HEK293 (cell line): ENCODE data around the gene PLEKHA4.
A peak's percentile ranks its signal among the peaks of the same experiment; 100 is the strongest.

ENCODE experiments used
- CTCF ChIA-PET: fragments of 350-600 bp; formaldehyde crosslinking; extraction: SDS; loops from one replicate; lab custom pipeline; 2021; ENCODE audit warnings: antibody characterized with exemption; lab: Yijun Ruan, JAX
- POLR2A ChIA-PET: fragments of 300-600 bp; formaldehyde crosslinking; extraction: SDS; loops from one replicate; lab custom pipeline; 2020; ENCODE audit warnings: antibody characterized with exemption, inconsistent platforms; lab: Yijun Ruan, JAX
- H3K27ac ChIP-seq: fragments of 200-500 bp; sonication (Bioruptor generic); 2 replicates; pipeline ENCODE4 v1.5.1; 2014; ENCODE audit warnings: low read depth, low read length, control low read depth, inconsistent platforms; ENCODE audit errors: extremely low read depth
- H3K36me3 ChIP-seq, 2 experiments: fragments of 200-500 bp in 1 of 2; sonication (Bioruptor generic) in 1 of 2; 1 replicate in 1 of 2; 2 replicates in 1 of 2; pipeline ENCODE4 v1.5.1; 2014 to 2017; ENCODE audit warnings: inconsistent platforms in 2 of 2, low read length in 2 of 2; ENCODE audit not compliant: control insufficient read depth in 2 of 2, insufficient read depth in 1 of 2
- H3K4me1 ChIP-seq: fragments of 200-500 bp; sonication (Bioruptor generic); 2 replicates; pipeline ENCODE4 v1.5.1; 2014; ENCODE audit warnings: mild to moderate bottlenecking, low read length, inconsistent platforms; ENCODE audit not compliant: control insufficient read depth, insufficient read depth
- H3K4me3 ChIP-seq: 2 replicates; pipeline ENCODE4 v1.5.1; 2011; ENCODE audit warnings: low read depth, mild to moderate bottlenecking, control low read depth, low read length, moderate library complexity
- H3K9me3 ChIP-seq: fragments of 200-500 bp; sonication (Bioruptor generic); 2 replicates; pipeline ENCODE4 v1.5.1; 2014; ENCODE audit warnings: low read depth, low read length, inconsistent platforms; ENCODE audit not compliant: control insufficient read depth, insufficient read depth
- BCL11A ChIP-seq: fragments of 450-650 bp; formaldehyde crosslinking; IDR thresholded peaks from 2 replicates; pipeline ENCODE4 v1.5.1; 2016; ENCODE audit warnings: low read depth, missing biosample characterization, missing genetic modification characterization
- CTCF ChIP-seq: fragments of 450-650 bp; formaldehyde crosslinking; IDR thresholded peaks from 2 replicates; pipeline ENCODE4 v1.5.1; 2016; ENCODE audit warnings: missing biosample characterization, missing genetic modification characterization
- GLI2 ChIP-seq: fragments of 450-650 bp; formaldehyde crosslinking; IDR thresholded peaks from 2 replicates; pipeline ENCODE4; 2017; ENCODE audit warnings: missing biosample characterization, missing genetic modification characterization, low read depth, borderline replicate concordance
- KLF1 ChIP-seq: fragments of 450-650 bp; formaldehyde crosslinking; IDR thresholded peaks from 2 replicates; pipeline ENCODE4 v1.5.1; 2016; ENCODE audit warnings: missing biosample characterization, missing genetic modification characterization
- KLF17 ChIP-seq: fragments of 450-650 bp; formaldehyde crosslinking; IDR thresholded peaks from 2 replicates; pipeline ENCODE4 v1.5.1; 2016; ENCODE audit warnings: missing biosample characterization, missing genetic modification characterization
- KLF8 ChIP-seq: fragments of 450-650 bp; formaldehyde crosslinking; IDR thresholded peaks from 2 replicates; pipeline ENCODE4 v1.5.1; 2016; ENCODE audit warnings: missing biosample characterization, missing genetic modification characterization
- SALL2 ChIP-seq: fragments of 450-650 bp; formaldehyde crosslinking; IDR thresholded peaks from 2 replicates; pipeline ENCODE4 v1.5.0; 2017; ENCODE audit warnings: missing biosample characterization, mild to moderate bottlenecking, missing genetic modification characterization, borderline replicate concordance
- SETDB1 ChIP-seq: IDR thresholded peaks from one replicate; pipeline ENCODE4 v1.6.1; 2017; ENCODE audit warnings: mild to moderate bottlenecking, low read length, moderate library complexity, mixed read lengths; ENCODE audit not compliant: insufficient read length
- SP2 ChIP-seq: fragments of 450-650 bp; formaldehyde crosslinking; IDR thresholded peaks from 2 replicates; pipeline ENCODE4 v1.5.1; 2016; ENCODE audit warnings: missing biosample characterization, missing genetic modification characterization
- ZBTB11 ChIP-seq: fragments of 450-650 bp; formaldehyde crosslinking; conservative IDR thresholded peaks from 2 replicates; pipeline ENCODE4 v1.5.1; 2016; ENCODE audit warnings: low read depth, missing biosample characterization, missing genetic modification characterization
- ZBTB8A ChIP-seq: fragments of 450-650 bp; formaldehyde crosslinking; IDR thresholded peaks from 2 replicates; pipeline ENCODE4 v1.5.1; 2016; ENCODE audit warnings: missing biosample characterization, missing genetic modification characterization
- ZNF132 ChIP-seq: fragments of 450-650 bp; formaldehyde crosslinking; IDR thresholded peaks from 2 replicates; pipeline ENCODE4 v1.5.1; 2017; ENCODE audit warnings: missing biosample characterization, missing genetic modification characterization, borderline replicate concordance
- ZNF16 ChIP-seq: fragments of 450-650 bp; formaldehyde crosslinking; IDR thresholded peaks from 2 replicates; pipeline ENCODE4 v1.5.1; 2016; ENCODE audit warnings: low read depth, missing biosample characterization, missing genetic modification characterization
- ZNF2 ChIP-seq: fragments of 450-650 bp; formaldehyde crosslinking; IDR thresholded peaks from 2 replicates; pipeline ENCODE4 v1.5.1; 2016; ENCODE audit warnings: missing biosample characterization, missing genetic modification characterization
- ZNF473 ChIP-seq: fragments of 450-650 bp; formaldehyde crosslinking; IDR thresholded peaks from 2 replicates; pipeline ENCODE4 v1.5.1; 2017; ENCODE audit warnings: missing biosample characterization, missing genetic modification characterization
- ZNF521 ChIP-seq: fragments of 450-650 bp; formaldehyde crosslinking; IDR thresholded peaks from 2 replicates; pipeline ENCODE4 v1.5.1; 2017; ENCODE audit warnings: missing biosample characterization, mild to moderate bottlenecking, missing genetic modification characterization
- ZNF549 ChIP-seq: fragments of 450-650 bp; IDR thresholded peaks from 2 replicates; pipeline ENCODE4 v1.5.1; 2018; ENCODE audit warnings: missing biosample characterization, missing genetic modification characterization, mild to moderate bottlenecking, inconsistent platforms, moderate library complexity
- ZNF555 ChIP-seq: fragments of 450-650 bp; formaldehyde crosslinking; conservative IDR thresholded peaks from 2 replicates; pipeline ENCODE4 v1.5.1; 2017; ENCODE audit warnings: missing biosample characterization, mild to moderate bottlenecking, missing genetic modification characterization, inconsistent platforms
- ZNF600 ChIP-seq: fragments of 450-650 bp; formaldehyde crosslinking; IDR thresholded peaks from 2 replicates; pipeline ENCODE4 v1.5.1; 2016; ENCODE audit warnings: missing biosample characterization, missing genetic modification characterization
- ZNF623 ChIP-seq: fragments of 450-650 bp; formaldehyde crosslinking; IDR thresholded peaks from 2 replicates; pipeline ENCODE4 v1.5.1; 2016; ENCODE audit warnings: missing biosample characterization, missing genetic modification characterization
- ZSCAN5A ChIP-seq: fragments of 450-650 bp; formaldehyde crosslinking; IDR thresholded peaks from 2 replicates; pipeline ENCODE4 v1.5.1; 2016; ENCODE audit warnings: missing biosample characterization, missing genetic modification characterization
- TF ChIP-seq, protein P1 (sequence below): fragments of 450-650 bp; formaldehyde crosslinking; IDR thresholded peaks from 2 replicates; pipeline ENCODE4 v1.5.1; 2017; ENCODE audit warnings: missing biosample characterization, missing genetic modification characterization
- TF ChIP-seq, protein P2 (sequence below): fragments of 450-650 bp; formaldehyde crosslinking; IDR thresholded peaks from 2 replicates; pipeline ENCODE4 v1.5.1; 2016; ENCODE audit warnings: missing biosample characterization, missing genetic modification characterization, borderline replicate concordance

Gene PLEKHA4

GRCh38 chr19:48826606-48827020, 41.8 kb downstream of the PLEKHA4 start:
- Histone ChIP-seq H3K4me3 (no peak overlapping the region), H3K9me3 (no peaks in the 10 kb centered on the region), H3K27ac (no peak overlapping the region), H3K36me3 (peaks cover 0 to 4% of the 10 kb centered on the region in 2 experiments; a peak in 2 of 3 replicates), H3K4me1 (no peaks in the 10 kb centered on the region)
- ChIA-PET CTCF (interaction anchor here (0.5 to 5.7 kb wide), 12 partner anchors 9 to 336 kb away, joined by 3 to 28 read pairs (median 3); no protein-coding TSS in a partner anchor), POLR2A (interaction anchor here (0.7 to 1.1 kb wide), 3 partner anchors 18 to 137 kb away, joined by 3 to 5 read pairs (median 3); no protein-coding TSS in a partner anchor)
- TF ChIP-seq ZNF473 (tag by site-specific recombination) (no peak), KLF17 (no peak), ZNF2 (peak; percentile 99)
- TF ChIP-seq, protein P1, sequence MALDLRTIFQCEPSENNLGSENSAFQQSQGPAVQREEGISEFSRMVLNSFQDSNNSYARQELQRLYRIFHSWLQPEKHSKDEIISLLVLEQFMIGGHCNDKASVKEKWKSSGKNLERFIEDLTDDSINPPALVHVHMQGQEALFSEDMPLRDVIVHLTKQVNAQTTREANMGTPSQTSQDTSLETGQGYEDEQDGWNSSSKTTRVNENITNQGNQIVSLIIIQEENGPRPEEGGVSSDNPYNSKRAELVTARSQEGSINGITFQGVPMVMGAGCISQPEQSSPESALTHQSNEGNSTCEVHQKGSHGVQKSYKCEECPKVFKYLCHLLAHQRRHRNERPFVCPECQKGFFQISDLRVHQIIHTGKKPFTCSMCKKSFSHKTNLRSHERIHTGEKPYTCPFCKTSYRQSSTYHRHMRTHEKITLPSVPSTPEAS, result peak; percentile 22; the same call in 1 of the 2 replicates

DNA sequence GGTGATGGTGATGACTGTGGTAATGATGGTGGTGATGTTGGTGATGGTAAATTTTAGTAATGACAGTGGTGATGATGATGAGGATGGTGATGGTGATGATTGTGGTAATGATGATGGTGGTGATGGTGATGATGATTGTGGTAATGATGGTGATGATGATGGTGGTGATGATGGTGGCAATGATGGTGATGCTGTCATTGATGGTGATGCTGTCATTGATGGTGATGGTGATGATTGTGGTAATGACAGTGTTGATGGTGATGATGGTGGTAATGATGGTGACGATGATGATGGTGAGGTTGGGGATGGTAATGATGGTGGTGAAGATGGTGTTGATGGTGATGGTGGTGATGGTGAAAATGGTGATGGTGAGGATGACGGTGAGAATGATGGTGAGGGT, 45.9 kb downstream of the PLEKHA4 start:
- ChIA-PET POLR2A (no interaction called here), CTCF (interaction anchor here (0.7 kb wide), 1 partner anchor 250 kb away, joined by 4 read pairs; the partner anchor contains the start of gene KCNA7)
- Histone ChIP-seq H3K4me3 (no peak overlapping the region), H3K4me1 (peaks cover 4% of the 10 kb centered on the region; the same call in 1 of the 2 replicates), H3K9me3 (no peaks in the 10 kb centered on the region), H3K27ac (no peak overlapping the region), H3K36me3 (peaks cover 0 to 4% of the 10 kb centered on the region in 2 experiments; a peak in 2 of 3 replicates)
- TF ChIP-seq KLF1 (tag by site-specific recombination) (0 out of 2 replicates have a peak, but pooled peaks have one; percentile 4), ZBTB8A (tag by site-specific recombination) (no peak), ZNF132 (tag by site-specific recombination) (no peak), ZNF549 (tag by site-specific recombination) (no peak), SP2 (tag by site-specific recombination) (no peak), ZSCAN5A (tag by site-specific recombination) (no peak; the same call in 1 of the 2 replicates), ZBTB11 (tag by site-specific recombination) (no peak), ZNF600 (tag by site-specific recombination) (no peak), BCL11A (tag by site-specific recombination) (no peak), SALL2 (tag by site-specific recombination) (0 out of 2 replicates have a peak, but pooled peaks have one; percentile 3), ZNF623 (tag by site-specific recombination) (no peak), ZNF555 (tag by site-specific recombination) (no peak), ZNF521 (tag by site-specific recombination) (peak; percentile 26; the same call in 1 of the 2 replicates), KLF8 (no peak), GLI2 (tag by site-specific recombination) (no peak), SETDB1 (no peak), CTCF (tag by site-specific recombination) (no peak), ZNF16 (tag by site-specific recombination) (no peak)
- TF ChIP-seq, protein P2, sequence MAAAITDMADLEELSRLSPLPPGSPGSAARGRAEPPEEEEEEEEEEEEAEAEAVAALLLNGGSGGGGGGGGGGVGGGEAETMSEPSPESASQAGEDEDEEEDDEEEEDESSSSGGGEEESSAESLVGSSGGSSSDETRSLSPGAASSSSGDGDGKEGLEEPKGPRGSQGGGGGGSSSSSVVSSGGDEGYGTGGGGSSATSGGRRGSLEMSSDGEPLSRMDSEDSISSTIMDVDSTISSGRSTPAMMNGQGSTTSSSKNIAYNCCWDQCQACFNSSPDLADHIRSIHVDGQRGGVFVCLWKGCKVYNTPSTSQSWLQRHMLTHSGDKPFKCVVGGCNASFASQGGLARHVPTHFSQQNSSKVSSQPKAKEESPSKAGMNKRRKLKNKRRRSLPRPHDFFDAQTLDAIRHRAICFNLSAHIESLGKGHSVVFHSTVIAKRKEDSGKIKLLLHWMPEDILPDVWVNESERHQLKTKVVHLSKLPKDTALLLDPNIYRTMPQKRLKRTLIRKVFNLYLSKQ, result no peak
